Measurements from ENCODE around the gene MAST2.

GRCh38 chr1:45958317-45958716 is 154.9 kb downstream of the MAST2 start:
- no peak for TF ChIP-seq EZH2 (IDR thresholded peaks at IDR 0.05; ENCODE audit: borderline replicate concordance, low read depth, low read length, poor library complexity, severe bottlenecking)
- no peak for TF ChIP-seq CTCF (conservative IDR thresholded peaks at IDR 0.05; ENCODE audit: low read depth, low read length)

Data from A673 (cell line).